Measurements from ENCODE around the gene KIF22. TPM values are rescaled to one million over a fixed set of nuclear protein-coding genes. Genes with fewer than 3 reads are reported as not detected.
A peak's percentile ranks its signal among the peaks of the same experiment; 100 is the strongest.

The KIF22 gene
- total and polyA plus RNA-seq, 9 of the 15 experiments (the other 6 are each of a cell fraction or from before 2014, with no cell fraction given), result 8.7 to 232 (median 131) TPM

DNA sequence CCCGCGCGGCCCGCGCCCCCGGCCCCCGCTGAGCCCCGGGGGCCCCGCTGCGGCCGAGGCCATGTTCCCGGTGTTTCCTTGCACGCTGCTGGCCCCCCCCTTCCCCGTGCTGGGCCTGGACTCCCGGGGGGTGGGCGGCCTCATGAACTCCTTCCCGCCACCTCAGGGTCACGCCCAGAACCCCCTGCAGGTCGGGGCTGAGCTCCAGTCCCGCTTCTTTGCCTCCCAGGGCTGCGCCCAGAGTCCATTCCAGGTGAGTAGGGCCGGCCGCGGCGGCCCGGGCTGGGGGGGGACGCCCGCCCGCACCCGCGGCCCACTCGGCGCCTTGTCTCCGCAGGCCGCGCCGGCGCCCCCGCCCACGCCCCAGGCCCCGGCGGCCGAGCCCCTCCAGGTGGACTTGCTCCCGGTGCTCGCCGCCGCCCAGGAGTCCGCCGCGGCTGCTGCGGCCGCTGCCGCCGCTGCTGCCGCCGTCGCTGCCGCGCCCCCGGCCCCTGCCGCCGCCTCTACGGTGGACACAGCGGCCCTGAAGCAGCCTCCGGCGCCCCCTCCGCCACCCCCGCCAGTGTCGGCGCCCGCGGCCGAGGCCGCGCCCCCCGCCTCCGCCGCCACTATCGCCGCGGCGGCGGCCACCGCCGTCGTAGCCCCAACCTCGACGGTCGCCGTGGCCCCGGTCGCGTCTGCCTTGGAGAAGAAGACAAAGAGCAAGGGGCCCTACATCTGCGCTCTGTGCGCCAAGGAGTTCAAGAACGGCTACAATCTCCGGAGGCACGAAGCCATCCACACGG lies 16.3 kb downstream of the KIF22 start (continued):
- TF ChIP-seq RBBP5 (IDR thresholded peaks at IDR 0.05; ENCODE audit: borderline replicate concordance, insufficient read depth, low read length, poor library complexity, severe bottlenecking), result peak; percentile 33
- TF ChIP-seq, protein P1, sequence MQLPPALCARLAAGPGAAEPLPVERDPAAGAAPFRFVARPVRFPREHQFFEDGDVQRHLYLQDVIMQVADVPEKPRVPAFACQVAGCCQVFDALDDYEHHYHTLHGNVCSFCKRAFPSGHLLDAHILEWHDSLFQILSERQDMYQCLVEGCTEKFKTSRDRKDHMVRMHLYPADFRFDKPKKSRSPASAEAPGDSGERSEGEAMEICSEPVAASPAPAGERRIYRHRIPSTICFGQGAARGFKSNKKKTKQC (CRISPR knock-in tag; IDR thresholded peaks at IDR 0.05), result peak; percentile 52; the same call in 1 of the 2 replicates
- TF ChIP-seq ZNF217 (CRISPR knock-in tag; IDR thresholded peaks at IDR 0.05), result no peak
- TF ChIP-seq, protein P2, sequence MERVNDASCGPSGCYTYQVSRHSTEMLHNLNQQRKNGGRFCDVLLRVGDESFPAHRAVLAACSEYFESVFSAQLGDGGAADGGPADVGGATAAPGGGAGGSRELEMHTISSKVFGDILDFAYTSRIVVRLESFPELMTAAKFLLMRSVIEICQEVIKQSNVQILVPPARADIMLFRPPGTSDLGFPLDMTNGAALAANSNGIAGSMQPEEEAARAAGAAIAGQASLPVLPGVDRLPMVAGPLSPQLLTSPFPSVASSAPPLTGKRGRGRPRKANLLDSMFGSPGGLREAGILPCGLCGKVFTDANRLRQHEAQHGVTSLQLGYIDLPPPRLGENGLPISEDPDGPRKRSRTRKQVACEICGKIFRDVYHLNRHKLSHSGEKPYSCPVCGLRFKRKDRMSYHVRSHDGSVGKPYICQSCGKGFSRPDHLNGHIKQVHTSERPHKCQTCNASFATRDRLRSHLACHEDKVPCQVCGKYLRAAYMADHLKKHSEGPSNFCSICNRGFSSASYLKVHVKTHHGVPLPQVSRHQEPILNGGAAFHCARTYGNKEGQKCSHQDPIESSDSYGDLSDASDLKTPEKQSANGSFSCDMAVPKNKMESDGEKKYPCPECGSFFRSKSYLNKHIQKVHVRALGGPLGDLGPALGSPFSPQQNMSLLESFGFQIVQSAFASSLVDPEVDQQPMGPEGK (CRISPR knock-in tag; IDR thresholded peaks at IDR 0.05; ENCODE audit: borderline replicate concordance), result no peak
- TF ChIP-seq, protein P3, sequence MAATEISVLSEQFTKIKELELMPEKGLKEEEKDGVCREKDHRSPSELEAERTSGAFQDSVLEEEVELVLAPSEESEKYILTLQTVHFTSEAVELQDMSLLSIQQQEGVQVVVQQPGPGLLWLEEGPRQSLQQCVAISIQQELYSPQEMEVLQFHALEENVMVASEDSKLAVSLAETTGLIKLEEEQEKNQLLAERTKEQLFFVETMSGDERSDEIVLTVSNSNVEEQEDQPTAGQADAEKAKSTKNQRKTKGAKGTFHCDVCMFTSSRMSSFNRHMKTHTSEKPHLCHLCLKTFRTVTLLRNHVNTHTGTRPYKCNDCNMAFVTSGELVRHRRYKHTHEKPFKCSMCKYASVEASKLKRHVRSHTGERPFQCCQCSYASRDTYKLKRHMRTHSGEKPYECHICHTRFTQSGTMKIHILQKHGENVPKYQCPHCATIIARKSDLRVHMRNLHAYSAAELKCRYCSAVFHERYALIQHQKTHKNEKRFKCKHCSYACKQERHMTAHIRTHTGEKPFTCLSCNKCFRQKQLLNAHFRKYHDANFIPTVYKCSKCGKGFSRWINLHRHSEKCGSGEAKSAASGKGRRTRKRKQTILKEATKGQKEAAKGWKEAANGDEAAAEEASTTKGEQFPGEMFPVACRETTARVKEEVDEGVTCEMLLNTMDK (IDR thresholded peaks at IDR 0.05; ENCODE audit: borderline replicate concordance, insufficient read depth, low read depth, low read length, poor library complexity, severe bottlenecking), result peak; percentile 1
- TF ChIP-seq HNRNPK (IDR thresholded peaks at IDR 0.05; ENCODE audit: low read depth, low read length, poor library complexity, severe bottlenecking), result no peak
- TF ChIP-seq, protein P4, sequence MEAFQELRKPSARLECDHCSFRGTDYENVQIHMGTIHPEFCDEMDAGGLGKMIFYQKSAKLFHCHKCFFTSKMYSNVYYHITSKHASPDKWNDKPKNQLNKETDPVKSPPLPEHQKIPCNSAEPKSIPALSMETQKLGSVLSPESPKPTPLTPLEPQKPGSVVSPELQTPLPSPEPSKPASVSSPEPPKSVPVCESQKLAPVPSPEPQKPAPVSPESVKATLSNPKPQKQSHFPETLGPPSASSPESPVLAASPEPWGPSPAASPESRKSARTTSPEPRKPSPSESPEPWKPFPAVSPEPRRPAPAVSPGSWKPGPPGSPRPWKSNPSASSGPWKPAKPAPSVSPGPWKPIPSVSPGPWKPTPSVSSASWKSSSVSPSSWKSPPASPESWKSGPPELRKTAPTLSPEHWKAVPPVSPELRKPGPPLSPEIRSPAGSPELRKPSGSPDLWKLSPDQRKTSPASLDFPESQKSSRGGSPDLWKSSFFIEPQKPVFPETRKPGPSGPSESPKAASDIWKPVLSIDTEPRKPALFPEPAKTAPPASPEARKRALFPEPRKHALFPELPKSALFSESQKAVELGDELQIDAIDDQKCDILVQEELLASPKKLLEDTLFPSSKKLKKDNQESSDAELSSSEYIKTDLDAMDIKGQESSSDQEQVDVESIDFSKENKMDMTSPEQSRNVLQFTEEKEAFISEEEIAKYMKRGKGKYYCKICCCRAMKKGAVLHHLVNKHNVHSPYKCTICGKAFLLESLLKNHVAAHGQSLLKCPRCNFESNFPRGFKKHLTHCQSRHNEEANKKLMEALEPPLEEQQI (IDR thresholded peaks at IDR 0.05), result no peak
- TF ChIP-seq POLR2A (conservative IDR thresholded peaks at IDR 0.05), result peak; percentile 35; the same call in 1 of the 2 replicates
- TF ChIP-seq, protein P5, sequence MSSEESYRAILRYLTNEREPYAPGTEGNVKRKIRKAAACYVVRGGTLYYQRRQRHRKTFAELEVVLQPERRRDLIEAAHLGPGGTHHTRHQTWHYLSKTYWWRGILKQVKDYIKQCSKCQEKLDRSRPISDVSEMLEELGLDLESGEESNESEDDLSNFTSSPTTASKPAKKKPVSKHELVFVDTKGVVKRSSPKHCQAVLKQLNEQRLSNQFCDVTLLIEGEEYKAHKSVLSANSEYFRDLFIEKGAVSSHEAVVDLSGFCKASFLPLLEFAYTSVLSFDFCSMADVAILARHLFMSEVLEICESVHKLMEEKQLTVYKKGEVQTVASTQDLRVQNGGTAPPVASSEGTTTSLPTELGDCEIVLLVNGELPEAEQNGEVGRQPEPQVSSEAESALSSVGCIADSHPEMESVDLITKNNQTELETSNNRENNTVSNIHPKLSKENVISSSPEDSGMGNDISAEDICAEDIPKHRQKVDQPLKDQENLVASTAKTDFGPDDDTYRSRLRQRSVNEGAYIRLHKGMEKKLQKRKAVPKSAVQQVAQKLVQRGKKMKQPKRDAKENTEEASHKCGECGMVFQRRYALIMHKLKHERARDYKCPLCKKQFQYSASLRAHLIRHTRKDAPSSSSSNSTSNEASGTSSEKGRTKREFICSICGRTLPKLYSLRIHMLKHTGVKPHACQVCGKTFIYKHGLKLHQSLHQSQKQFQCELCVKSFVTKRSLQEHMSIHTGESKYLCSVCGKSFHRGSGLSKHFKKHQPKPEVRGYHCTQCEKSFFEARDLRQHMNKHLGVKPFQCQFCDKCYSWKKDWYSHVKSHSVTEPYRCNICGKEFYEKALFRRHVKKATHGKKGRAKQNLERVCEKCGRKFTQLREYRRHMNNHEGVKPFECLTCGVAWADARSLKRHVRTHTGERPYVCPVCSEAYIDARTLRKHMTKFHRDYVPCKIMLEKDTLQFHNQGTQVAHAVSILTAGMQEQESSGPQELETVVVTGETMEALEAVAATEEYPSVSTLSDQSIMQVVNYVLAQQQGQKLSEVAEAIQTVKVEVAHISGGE (CRISPR knock-in tag; IDR thresholded peaks at IDR 0.05), result no peak
- TF ChIP-seq, protein P6, sequence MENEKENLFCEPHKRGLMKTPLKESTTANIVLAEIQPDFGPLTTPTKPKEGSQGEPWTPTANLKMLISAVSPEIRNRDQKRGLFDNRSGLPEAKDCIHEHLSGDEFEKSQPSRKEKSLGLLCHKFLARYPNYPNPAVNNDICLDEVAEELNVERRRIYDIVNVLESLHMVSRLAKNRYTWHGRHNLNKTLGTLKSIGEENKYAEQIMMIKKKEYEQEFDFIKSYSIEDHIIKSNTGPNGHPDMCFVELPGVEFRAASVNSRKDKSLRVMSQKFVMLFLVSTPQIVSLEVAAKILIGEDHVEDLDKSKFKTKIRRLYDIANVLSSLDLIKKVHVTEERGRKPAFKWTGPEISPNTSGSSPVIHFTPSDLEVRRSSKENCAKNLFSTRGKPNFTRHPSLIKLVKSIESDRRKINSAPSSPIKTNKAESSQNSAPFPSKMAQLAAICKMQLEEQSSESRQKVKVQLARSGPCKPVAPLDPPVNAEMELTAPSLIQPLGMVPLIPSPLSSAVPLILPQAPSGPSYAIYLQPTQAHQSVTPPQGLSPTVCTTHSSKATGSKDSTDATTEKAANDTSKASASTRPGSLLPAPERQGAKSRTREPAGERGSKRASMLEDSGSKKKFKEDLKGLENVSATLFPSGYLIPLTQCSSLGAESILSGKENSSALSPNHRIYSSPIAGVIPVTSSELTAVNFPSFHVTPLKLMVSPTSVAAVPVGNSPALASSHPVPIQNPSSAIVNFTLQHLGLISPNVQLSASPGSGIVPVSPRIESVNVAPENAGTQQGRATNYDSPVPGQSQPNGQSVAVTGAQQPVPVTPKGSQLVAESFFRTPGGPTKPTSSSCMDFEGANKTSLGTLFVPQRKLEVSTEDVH (IDR thresholded peaks at IDR 0.05; ENCODE audit: low read depth, partially characterized antibody), result peak; percentile 38

All from K562 (cell line).